GM23338 (cell line): ENCODE measurements around the gene SLC17A6. TPM values are rescaled to one million over a fixed set of nuclear protein-coding genes. Genes with fewer than 3 reads are reported as not detected.

Source experiments
- ATAC-seq: fragments of 200-7000 bp; cut with Tn5 transposase; 3 replicates; pipeline ENCODE4 v1.9.1; 2020
- DNase-seq: peaks from one replicate; pipeline ENCODE4 v3.0.0-alpha.2; 2015; ENCODE audit warnings: low spot score
- H2AFZ ChIP-seq: fragments of 200-600 bp; sonication (generic); 2 replicates; pipeline ENCODE4 v1.8.0; 2016; ENCODE audit warnings: antibody characterized with exemption, mild to moderate bottlenecking, moderate library complexity
- H3F3A ChIP-seq: fragments of 200-600 bp; sonication (generic); replicated peaks from 2 replicates; pipeline ENCODE4 v1.8.0; 2017; ENCODE audit warnings: antibody characterized with exemption, mixed run types, low read depth
- H3K27ac ChIP-seq: fragments of 200-600 bp; sonication (generic); 2 replicates; pipeline ENCODE4 v1.6.1; 2016; ENCODE audit warnings: low read depth
- H3K27me3 ChIP-seq: fragments of 200-600 bp; sonication (generic); 2 replicates; pipeline ENCODE4 v1.8.0; 2016; ENCODE audit warnings: mild to moderate bottlenecking, mixed run types, moderate library complexity; ENCODE audit not compliant: insufficient read depth
- H3K36me3 ChIP-seq: fragments of 200-600 bp; sonication (generic); 2 replicates; pipeline ENCODE4 v1.8.0; 2016; ENCODE audit warnings: mild to moderate bottlenecking; ENCODE audit not compliant: insufficient read depth
- H3K4me1 ChIP-seq: fragments of 200-600 bp; sonication (generic); 2 replicates; pipeline ENCODE4 v1.8.0; 2016; ENCODE audit warnings: mild to moderate bottlenecking, moderate library complexity; ENCODE audit not compliant: insufficient read depth
- H3K4me2 ChIP-seq: fragments of 200-600 bp; sonication (generic); 2 replicates; pipeline ENCODE4 v1.7.1; 2017; ENCODE audit warnings: mixed run types
- H3K4me3 ChIP-seq: fragments of 200-600 bp; sonication (generic); 2 replicates; pipeline ENCODE4 v1.6.1; 2016; ENCODE audit warnings: mixed run types
- H3K79me2 ChIP-seq: fragments of 200-600 bp; sonication (generic); replicated peaks from 2 replicates; pipeline ENCODE4 v1.8.0; 2017; ENCODE audit warnings: mild to moderate bottlenecking; ENCODE audit not compliant: insufficient read depth
- H3K9me2 ChIP-seq: fragments of 200-600 bp; sonication (generic); 2 replicates; pipeline ENCODE4 v1.8.0; 2017; ENCODE audit not compliant: insufficient read depth
- H4K20me1 ChIP-seq: fragments of 200-600 bp; sonication (generic); replicated peaks from 2 replicates; pipeline ENCODE4 v1.8.0; 2017; ENCODE audit warnings: mild to moderate bottlenecking; ENCODE audit not compliant: insufficient read depth
- H3K27ac Mint-ChIP-seq: 2 replicates; pipeline ENCODE4 v1.8.0; 2020; ENCODE audit warnings: inconsistent platforms, mild to moderate bottlenecking, moderate library complexity, mixed read lengths
- H3K27me3 Mint-ChIP-seq: 3 replicates; pipeline ENCODE4 v1.8.0; 2022; ENCODE audit warnings: low read depth, mild to moderate bottlenecking, moderate library complexity, mixed read lengths, inconsistent platforms; ENCODE audit not compliant: insufficient read depth, poor library complexity
- H3K36me3 Mint-ChIP-seq: 3 replicates; pipeline ENCODE4 v1.8.0; 2021; ENCODE audit warnings: low read depth, mild to moderate bottlenecking, inconsistent platforms, moderate library complexity, mixed read lengths
- H3K4me1 Mint-ChIP-seq: 3 replicates; pipeline ENCODE4 v1.8.0; 2020; ENCODE audit warnings: mild to moderate bottlenecking, inconsistent platforms, mixed read lengths
- H3K4me3 Mint-ChIP-seq: 3 replicates; pipeline ENCODE4 v1.8.0; 2021; ENCODE audit warnings: moderate library complexity, mild to moderate bottlenecking, inconsistent platforms, mixed read lengths
- H3K9me3 Mint-ChIP-seq: 3 replicates; pipeline ENCODE4 v1.8.0; 2020; ENCODE audit warnings: moderate library complexity, mild to moderate bottlenecking, inconsistent platforms, mixed read lengths
- ETS1 ChIP-seq: IDR thresholded peaks from 2 replicates; pipeline ENCODE4 v1.6.1; 2016; ENCODE audit warnings: antibody characterized with exemption
- EZH2phosphoT487 ChIP-seq: fragments of 200-600 bp; sonication (generic); IDR thresholded peaks from one replicate; pipeline ENCODE4 v1.8.1; 2018; ENCODE audit warnings: antibody characterized with exemption; ENCODE audit not compliant: unreplicated experiment
- JUNB ChIP-seq: IDR thresholded peaks from one replicate; pipeline ENCODE4 v1.6.1; 2016; ENCODE audit warnings: antibody characterized with exemption; ENCODE audit not compliant: unreplicated experiment
- NANOG ChIP-seq: IDR thresholded peaks from 2 replicates; pipeline ENCODE4 v1.6.1; 2016; ENCODE audit warnings: antibody characterized with exemption, borderline replicate concordance
- STAT1 ChIP-seq: IDR thresholded peaks from one replicate; pipeline ENCODE4 v1.6.1; 2016; ENCODE audit warnings: antibody characterized with exemption; ENCODE audit not compliant: unreplicated experiment
- ZNF114 ChIP-seq: fragments of 250-450 bp; sonication (Bioruptor Pico); IDR thresholded peaks from 2 replicates; pipeline ENCODE4 v1.5.0; 2020; ENCODE audit warnings: mild to moderate bottlenecking, moderate library complexity
- ZNF462 ChIP-seq: fragments of 250-450 bp; sonication (Bioruptor Pico); IDR thresholded peaks from 2 replicates; pipeline ENCODE4 v1.5.0; 2020; ENCODE audit warnings: mild to moderate bottlenecking, moderate library complexity
- polyA plus RNA-seq: library from polyadenylated mRNA; unstranded; fragments of >200 nt; fragmentation: Nextera tagmentation; extraction: Ambion mirVana; gene quantifications from 2 replicates; pipeline ENCODE4 v1.2.1, GENCODE V29; 2016
- total RNA-seq: library from RNA; depleted of rRNA; stranded (reverse); fragments of >200 nt; shearing (Covaris generic); gene quantifications from 2 replicates; pipeline ENCODE4 v1.2.3, GENCODE V29; 2014

The SLC17A6 gene
- total and polyA plus RNA-seq, 2 experiments from 2014 or later = 0.31 TPM

- no peak overlapping the region for H3K4me3 Mint-ChIP-seq
- H2AFZ ChIP-seq = no peak overlapping the region
These were observed 35.8 kb upstream of the SLC17A6 start for GRCh38 chr11:22302368-22302767.

More at GRCh38 chr11:22302368-22302767, 35.8 kb upstream of the SLC17A6 start:
- DNase-seq (no peak), ATAC-seq (no peak)
- Histone ChIP-seq H3K9me2 (no peaks in the 10 kb centered on the region), H3K27me3 (no peaks in the 10 kb centered on the region), H3K36me3 (no peaks in the 10 kb centered on the region), H3K27ac (no peak overlapping the region), H3F3A (no peaks in the 10 kb centered on the region), H4K20me1 (no peaks in the 10 kb centered on the region), H3K4me1 (no peaks in the 10 kb centered on the region), H3K4me3 (no peak overlapping the region), H3K4me2 (no peak overlapping the region), H3K79me2 (no peaks in the 10 kb centered on the region)
- Mint-ChIP-seq H3K27ac (no peak overlapping the region), H3K4me1 (no peaks in the 10 kb centered on the region), H3K9me3 (no peaks in the 10 kb centered on the region), H3K27me3 (no peaks in the 10 kb centered on the region), H3K36me3 (no peaks in the 10 kb centered on the region)
- no peak for TF ChIP-seq EZH2phosphoT487
- TF ChIP-seq STAT1 = no peak
- TF ChIP-seq ZNF462 = no peak
- no peak for TF ChIP-seq ZNF114 (CRISPR knock-in tag)
- no peak for TF ChIP-seq NANOG
- no peak for TF ChIP-seq JUNB
- TF ChIP-seq ETS1 = no peak
